H54 (cell line): Measurements from ENCODE around the gene CDC27.
"Not testable (repeated sequence)": the region's sequence is repeated elsewhere in the genome, so short reads cannot be mapped to it uniquely, and the experiment has no call there.

ENCODE experiments used
- DNase-seq: peaks from one replicate; pipeline ENCODE4 v3.0.0; 2011; ENCODE audit warnings: low spot score, mixed read lengths; ENCODE audit not compliant: insufficient read length
- FAIRE-seq: peaks from 3 replicates; lab custom pipeline; 2011; peaks lifted over from hg19 to GRCh38; lab: Jason Lieb, UNC
- POLR2A ChIP-seq: IDR thresholded peaks from 2 replicates; pipeline ENCODE4 v1.6.1; 2011; ENCODE audit warnings: low read depth, mild to moderate bottlenecking, low read length

CDC27 gene

DNA sequence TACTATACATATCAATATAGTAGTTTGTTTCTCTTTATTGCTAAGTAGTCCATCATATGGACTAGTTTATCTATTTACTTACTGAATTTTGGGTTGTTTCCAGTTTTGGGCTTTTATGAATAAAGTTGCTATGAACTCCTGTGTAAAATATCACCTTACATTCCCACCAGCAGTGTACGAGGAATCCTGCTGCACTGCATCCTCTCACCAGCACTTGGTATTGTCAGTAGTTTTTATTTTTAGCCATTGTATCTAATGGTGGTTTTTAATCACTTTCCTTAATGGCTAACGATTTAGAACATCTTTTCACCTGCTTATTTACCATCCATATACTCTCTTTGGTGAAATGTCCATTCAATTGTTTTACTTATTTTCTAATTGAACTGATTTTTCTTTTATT, 24.0 kb downstream of the CDC27 start:
- TF ChIP-seq POLR2A, result no peak
- FAIRE-seq (peak; percentile 20), DNase-seq (no peak)

DNA sequence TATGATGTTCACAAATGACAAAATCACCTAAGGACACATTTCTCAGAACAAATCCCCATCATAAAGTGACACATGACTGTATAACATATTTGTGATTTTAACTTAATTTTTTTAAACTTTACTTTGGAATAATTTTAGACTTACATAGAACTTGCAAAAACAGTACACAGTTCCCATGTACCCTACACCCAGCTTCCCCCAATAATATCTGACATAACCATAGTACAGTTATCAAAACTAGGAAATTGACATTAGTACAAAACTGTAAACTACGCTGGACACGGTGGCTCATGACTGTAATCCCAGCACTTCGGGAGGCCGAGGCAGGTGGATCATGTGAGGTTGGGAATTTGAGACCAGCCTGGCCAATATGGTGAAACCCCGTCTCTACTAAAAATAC, 24.8 kb downstream of the CDC27 start:
- no peak for TF ChIP-seq POLR2A
- no peak for FAIRE-seq
- DNase-seq, result no peak

DNA sequence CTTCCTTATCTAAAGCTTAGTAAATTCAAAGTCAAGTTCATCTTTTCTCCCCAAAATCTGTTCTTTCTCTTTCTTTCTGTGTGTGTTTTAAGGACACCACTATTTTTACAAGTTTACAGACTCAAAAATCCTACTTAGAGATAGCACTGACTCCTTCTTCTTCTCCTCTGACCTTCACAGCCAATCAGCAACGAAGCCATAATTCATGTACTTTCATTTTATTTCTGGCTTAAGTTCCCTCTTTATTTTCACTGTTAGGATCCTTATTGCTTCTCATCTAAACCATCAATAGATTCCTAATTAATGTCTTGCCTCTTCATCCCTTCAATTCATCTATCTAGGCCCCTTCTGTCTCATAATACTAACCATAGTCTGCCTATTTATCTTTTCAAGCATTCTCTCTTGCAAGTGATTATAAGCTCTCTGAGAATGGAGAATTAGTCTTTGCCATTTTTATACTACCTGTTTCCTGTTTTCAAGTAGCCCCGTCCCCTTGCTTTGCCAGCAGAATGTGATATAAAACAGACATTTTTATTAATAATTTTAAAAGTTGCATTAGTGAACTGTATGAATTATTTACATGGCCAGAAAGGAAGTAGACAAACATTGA, 27.0 kb downstream of the CDC27 start:
- DNase-seq (no peak), FAIRE-seq (no peak)
- no peak for TF ChIP-seq POLR2A

GRCh38 chr17:47159315-47159714, 29.8 kb downstream of the CDC27 start:
- no peak for DNase-seq
- FAIRE-seq, result no peak
- TF ChIP-seq POLR2A, result no peak

GRCh38 chr17:47145351-47145750, 43.7 kb downstream of the CDC27 start:
- FAIRE-seq, result no peak
- no peak for DNase-seq
- no peak for TF ChIP-seq POLR2A

GRCh38 chr17:47135235-47135634, 53.9 kb downstream of the CDC27 start:
- no peak for TF ChIP-seq POLR2A
- DNase-seq (no peak), FAIRE-seq (no peak)

DNA sequence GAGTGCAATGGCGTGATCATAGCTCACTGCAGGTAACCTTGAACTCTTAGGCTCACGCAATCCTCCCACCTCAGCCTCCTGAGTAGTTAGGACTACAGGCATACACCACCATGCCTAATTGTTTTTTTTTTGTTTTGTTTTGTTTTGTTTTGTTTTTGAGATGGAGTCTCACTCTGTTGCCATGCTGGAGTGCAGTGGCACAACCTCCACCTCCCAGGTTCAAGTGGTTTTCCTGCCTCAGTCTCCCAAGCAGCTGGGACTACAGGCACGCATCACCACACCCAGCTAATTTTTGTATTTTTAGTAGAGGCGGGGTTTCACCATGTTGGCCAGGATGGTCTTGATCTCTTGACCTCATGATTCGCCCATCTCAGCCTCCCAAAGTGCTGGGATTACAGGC, 54.7 kb downstream of the CDC27 start:
- FAIRE-seq, DNase-seq: not testable (repeated sequence)

- TF ChIP-seq POLR2A, result no peak
- DNase-seq (peak; percentile 18), FAIRE-seq (no peak)
These were observed 57.3 kb downstream of the CDC27 start for GRCh38 chr17:47131761-47132160.

- not testable (repeated sequence) for DNase-seq
These were observed 62.3 kb downstream of the CDC27 start for GRCh38 chr17:47126835-47127234.

DNA sequence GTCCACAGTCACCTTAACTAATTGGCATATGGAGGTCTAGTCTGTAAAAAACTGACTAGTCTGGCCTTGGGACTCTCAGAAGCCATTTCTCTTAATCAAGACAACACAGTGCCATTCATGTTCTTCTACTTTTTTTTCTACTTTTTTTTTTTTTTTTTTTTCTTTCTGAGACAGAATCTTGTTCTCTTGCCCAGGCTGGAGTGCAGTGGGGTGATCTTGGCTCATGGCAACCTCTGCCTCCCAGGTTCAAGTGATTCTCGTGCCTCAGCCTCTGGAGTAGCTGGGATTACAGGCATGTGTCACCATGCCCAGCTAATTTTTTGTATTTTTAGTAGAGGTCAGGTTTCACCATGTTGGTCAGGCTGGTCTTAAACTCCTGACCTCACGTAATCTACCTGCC, 65.8 kb downstream of the CDC27 start:
- FAIRE-seq, DNase-seq: not testable (repeated sequence)

More at GRCh38 chr17:47126835-47127234, 62.3 kb downstream of the CDC27 start:
- FAIRE-seq, result not testable (repeated sequence)

DNA sequence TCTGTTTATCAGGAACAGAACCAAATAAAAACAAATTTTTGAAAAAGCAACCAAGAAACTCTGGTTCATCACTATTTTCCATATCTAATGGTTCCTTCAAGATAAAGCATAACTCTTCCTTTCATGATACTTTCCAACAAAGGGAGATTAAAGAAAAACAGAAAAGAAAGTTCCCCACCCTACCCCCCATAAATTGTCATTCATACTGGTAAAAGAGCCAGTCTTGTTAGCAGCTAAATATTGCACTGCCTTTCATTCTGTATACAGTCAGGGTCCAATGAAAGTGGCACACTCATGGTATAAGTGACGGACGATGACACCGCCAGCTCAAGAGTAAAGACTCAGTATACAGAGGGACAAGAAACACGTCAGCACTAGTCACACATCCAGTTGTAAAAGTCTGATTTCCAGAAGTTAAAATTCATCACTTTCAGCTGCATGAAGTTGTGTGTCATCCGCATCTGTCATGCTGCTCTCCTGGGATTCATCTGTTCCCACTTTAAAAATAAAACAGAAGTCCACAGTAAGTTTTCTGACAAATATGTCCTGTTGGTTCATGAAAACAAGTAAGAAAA, 68.5 kb downstream of the CDC27 start:
- FAIRE-seq (peak; percentile 95), DNase-seq (peak; percentile 29)
- no peak for TF ChIP-seq POLR2A

DNA sequence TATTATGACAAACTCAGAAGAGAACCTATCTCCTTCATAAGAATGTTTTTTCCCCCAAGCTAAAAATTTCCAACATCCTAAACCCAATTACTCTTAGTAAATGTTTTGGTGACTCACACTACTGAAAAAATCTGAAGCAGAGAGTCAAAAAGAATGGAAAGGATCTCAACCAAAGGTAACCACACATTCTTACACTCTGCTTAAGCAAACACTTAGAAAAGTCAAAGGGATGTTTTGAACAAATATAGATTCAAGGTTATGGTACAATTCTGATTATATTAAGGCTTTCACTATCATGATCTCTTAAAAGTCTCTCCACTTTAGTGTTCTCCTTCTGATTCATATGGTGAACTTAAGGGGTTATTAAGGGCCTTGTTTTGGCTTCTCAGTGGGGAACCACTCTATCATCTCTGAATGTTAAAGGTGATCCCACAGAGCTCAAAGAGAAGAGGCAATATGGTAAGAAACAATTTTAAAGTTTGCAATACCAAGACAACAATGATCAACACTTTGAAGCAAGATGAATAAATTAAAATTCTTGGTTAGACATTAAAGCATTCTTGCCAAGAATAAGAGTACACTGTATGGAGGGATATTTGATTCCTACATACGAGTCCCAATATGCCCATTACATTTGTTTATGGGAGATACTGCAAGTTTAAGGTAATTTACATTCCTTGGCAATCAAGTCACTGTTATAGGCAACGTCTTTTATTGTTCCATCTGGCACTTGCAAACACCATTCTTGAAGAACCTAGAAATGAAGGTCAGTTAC, 69.2 kb downstream of the CDC27 start:
- FAIRE-seq (no peak), DNase-seq (peak; percentile 14)
- no peak for TF ChIP-seq POLR2A

DNA sequence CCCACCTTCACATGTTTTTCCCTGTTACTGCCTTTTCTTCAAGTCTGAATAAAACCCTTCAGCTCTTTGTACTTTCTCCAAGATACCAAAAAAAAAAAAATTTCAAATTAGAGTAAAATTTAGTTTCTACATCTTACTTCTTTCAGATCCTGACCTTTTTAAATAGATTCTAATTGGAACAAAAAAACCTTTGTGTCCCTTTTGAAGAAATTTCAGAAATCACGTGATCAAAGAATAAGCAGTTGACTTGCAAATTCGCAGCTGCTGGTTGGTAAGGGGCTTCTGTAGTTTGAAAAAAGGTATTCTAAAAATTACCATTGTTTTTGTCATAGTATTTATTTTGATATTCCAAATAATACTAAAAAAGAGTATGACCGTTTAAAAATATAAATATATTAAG, 71.7 kb downstream of the CDC27 start:
- DNase-seq (no peak), FAIRE-seq (no peak)
- no peak for TF ChIP-seq POLR2A

GRCh38 chr17:47106130-47106529, 83.0 kb downstream of the CDC27 start:
- no peak for FAIRE-seq
- TF ChIP-seq POLR2A, result no peak
- no peak for DNase-seq

DNA sequence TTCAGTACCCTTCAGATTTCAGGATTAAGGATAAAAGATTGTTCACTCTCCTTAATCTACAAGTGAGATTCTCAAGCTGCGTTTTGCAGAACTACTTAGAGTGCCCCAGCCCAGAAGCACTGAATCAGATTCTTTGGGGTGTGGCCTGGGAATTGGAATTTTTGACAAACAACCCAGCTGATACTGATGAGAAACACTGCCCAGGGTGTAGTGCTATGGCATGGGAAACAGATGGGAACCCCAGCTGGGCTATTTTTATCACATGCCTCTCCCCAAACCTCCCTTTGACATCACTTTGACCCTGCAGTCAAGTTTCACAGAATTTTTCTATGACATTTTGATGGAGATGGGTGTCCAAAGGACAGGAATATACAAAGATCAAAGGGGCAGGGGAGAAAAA, 83.8 kb downstream of the CDC27 start:
- not testable (repeated sequence) for FAIRE-seq, DNase-seq
